Mucosa of descending colon (tissue), 3 donors: ENCODE results near the gene SMKR1. TPM values are rescaled to one million over a fixed set of nuclear protein-coding genes. Genes with fewer than 3 reads are reported as not detected.
A peak's percentile ranks its signal among the peaks of the same experiment; 100 is the strongest.

Experiments
- ATAC-seq: fragments of 200-7000 bp; cut with Tn5 transposase; one replicate; pipeline ENCODE4 v1.9.1; 2020; ENCODE audit warnings: mild to moderate bottlenecking, moderate library complexity
- DNase-seq, 3 donors: peaks; one replicate each; pipeline ENCODE4 v3.0.0-alpha.2; 2020
- H3K36me3 ChIP-seq: fragments of 200-600 bp; one replicate; pipeline ENCODE4 v1.8.0; 2021; ENCODE audit warnings: low read depth, mild to moderate bottlenecking
- H3K4me1 ChIP-seq: fragments of 200-600 bp; one replicate; pipeline ENCODE4 v1.8.0; 2021; ENCODE audit warnings: low read depth, mild to moderate bottlenecking
- H3K4me3 ChIP-seq: fragments of 200-600 bp; one replicate; pipeline ENCODE4 v1.8.0; 2021; ENCODE audit warnings: mild to moderate bottlenecking
- H3K9me3 ChIP-seq: fragments of 200-600 bp; one replicate; pipeline ENCODE4 v1.8.0; 2021; ENCODE audit warnings: mild to moderate bottlenecking
- intact Hi-C, 2 donors: fragments of 100-400 bp; cut with DNase I in 1 of 2; cut with micrococcal nuclease in 1 of 2; formaldehyde crosslinking; loops; one replicate each; pipeline versions ENCODE4 v1.11.0 to v1.11.1; 2022; cut with DNase I, micrococcal nuclease
- total RNA-seq, 3 donors: library from RNA; stranded (reverse); fragmentation: NEBNext Ultra II Directional in 2 of 3; extraction: Animal tissue kit (Norgen Biotek cat#: 25700) in 2 of 3; gene quantifications; one replicate each; pipeline versions ENCODE4 v1.2.1 to v1.2.4, GENCODE V29; 2021 to 2023
- TF ChIP-seq, protein P1 (sequence below): fragments of 200-600 bp; IDR thresholded peaks from one replicate; pipeline ENCODE4 v1.8.0; 2022; ENCODE audit warnings: antibody characterized with exemption, mild to moderate bottlenecking
- donor health status: DM: no; HTN: no; CAD: no; lungs with moderate emphysema.
- donor health status: DM: no; HTN: no; CAD: no.
- donor health status: DM: no; HTN: yes; CAD: no.

The SMKR1 gene
- total RNA-seq, 3 donors from 2014 or later: not detected

DNA sequence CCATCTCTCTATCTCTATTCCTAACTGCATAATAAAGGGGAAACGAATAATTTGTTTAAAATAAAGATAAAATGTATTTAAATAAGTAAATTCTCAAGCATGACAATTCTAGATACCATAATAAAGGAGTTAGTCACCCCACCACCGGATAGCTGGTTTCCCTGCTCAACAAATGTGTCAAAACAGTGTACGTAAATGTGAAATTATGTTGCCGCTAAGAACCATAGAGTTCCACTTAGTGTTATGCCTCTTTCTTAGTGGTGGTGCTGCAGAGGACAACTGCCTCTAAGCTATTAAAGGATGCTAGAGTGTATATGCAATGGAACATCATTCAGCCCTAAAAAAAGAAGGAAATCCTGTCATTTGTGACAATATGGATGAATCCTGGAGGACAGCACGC is 42.4 kb downstream of the SMKR1 start:
- DNase-seq: no peak
- intact Hi-C loops: no loop called here
- TF ChIP-seq, protein P1, sequence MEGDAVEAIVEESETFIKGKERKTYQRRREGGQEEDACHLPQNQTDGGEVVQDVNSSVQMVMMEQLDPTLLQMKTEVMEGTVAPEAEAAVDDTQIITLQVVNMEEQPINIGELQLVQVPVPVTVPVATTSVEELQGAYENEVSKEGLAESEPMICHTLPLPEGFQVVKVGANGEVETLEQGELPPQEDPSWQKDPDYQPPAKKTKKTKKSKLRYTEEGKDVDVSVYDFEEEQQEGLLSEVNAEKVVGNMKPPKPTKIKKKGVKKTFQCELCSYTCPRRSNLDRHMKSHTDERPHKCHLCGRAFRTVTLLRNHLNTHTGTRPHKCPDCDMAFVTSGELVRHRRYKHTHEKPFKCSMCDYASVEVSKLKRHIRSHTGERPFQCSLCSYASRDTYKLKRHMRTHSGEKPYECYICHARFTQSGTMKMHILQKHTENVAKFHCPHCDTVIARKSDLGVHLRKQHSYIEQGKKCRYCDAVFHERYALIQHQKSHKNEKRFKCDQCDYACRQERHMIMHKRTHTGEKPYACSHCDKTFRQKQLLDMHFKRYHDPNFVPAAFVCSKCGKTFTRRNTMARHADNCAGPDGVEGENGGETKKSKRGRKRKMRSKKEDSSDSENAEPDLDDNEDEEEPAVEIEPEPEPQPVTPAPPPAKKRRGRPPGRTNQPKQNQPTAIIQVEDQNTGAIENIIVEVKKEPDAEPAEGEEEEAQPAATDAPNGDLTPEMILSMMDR: no peak
- Histone ChIP-seq H3K4me3 (no peak overlapping the region), H3K36me3 (no peaks in the 10 kb centered on the region), H3K9me3 (no peaks in the 10 kb centered on the region), H3K4me1 (no peaks in the 10 kb centered on the region)
- no peak for ATAC-seq

- Histone ChIP-seq H3K9me3 (no peaks in the 10 kb centered on the region), H3K4me3 (no peak overlapping the region), H3K36me3 (no peaks in the 10 kb centered on the region), H3K4me1 (no peaks in the 10 kb centered on the region)
- TF ChIP-seq, protein P1: no peak
- intact Hi-C loops: no loop called here
- ATAC-seq: peak; percentile 61
- DNase-seq: no peak
Observed at GRCh38 chr7:129550693-129551360, 48.5 kb downstream of the SMKR1 start.

GRCh38 chr7:129553899-129554461 is 51.6 kb downstream of the SMKR1 start:
- DNase-seq: no peak
- intact Hi-C loops: no loop called here
- TF ChIP-seq, protein P1: no peak
- Histone ChIP-seq H3K4me3 (no peak overlapping the region), H3K36me3 (no peaks in the 10 kb centered on the region), H3K9me3 (no peaks in the 10 kb centered on the region), H3K4me1 (no peaks in the 10 kb centered on the region)
- ATAC-seq: no peak

GRCh38 chr7:129556607-129557133 is 54.3 kb downstream of the SMKR1 start:
- no peaks in the 10 kb centered on the region for H3K9me3 ChIP-seq
- no peak for ATAC-seq
- H3K4me1 ChIP-seq: no peaks in the 10 kb centered on the region
- no peak overlapping the region for H3K4me3 ChIP-seq
- TF ChIP-seq, protein P1: no peak
- H3K36me3 ChIP-seq: no peaks in the 10 kb centered on the region
- DNase-seq: no peak
- intact Hi-C loops: no loop called here

DNA sequence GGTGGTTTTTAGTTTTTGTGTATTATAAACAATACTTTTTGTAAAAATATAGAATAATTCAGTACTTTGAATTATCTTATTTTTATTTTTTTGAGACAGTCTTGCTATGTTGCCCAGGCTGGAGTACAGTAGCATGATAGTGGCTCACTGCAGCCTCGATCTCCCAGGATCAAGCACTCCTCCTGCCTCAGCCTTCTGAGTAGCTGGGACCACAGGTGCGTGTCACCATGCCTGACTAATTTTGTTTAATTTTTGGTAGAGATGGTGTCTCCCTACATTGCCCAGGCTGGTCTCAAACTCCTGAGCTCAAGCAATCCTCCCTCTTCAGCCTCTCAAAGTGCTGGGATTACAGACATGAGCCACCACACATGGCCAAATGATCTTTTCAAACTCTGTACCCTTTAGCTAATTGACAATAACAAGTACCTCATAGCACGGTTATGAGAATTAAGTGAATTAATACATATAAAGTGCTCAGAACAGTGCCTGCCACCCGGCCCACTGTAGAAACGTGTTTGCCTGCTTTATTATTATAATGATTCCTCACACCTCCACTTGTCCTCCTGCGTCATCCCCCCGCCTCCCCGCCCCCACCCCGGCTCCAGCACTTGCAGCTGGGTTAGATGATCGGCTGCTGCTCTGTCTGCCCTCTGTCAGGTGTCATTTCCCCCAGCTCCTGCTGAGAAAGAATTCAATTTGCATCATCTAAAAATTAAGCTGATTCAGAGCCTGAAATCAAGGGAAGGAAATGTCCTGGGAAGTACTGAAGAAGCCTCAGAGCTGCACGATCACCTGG is 55.6 kb downstream of the SMKR1 start:
- TF ChIP-seq, protein P1: no peak
- Histone ChIP-seq H3K36me3 (no peaks in the 10 kb centered on the region), H3K9me3 (no peaks in the 10 kb centered on the region), H3K4me1 (no peaks in the 10 kb centered on the region), H3K4me3 (no peak overlapping the region)
- no peak for ATAC-seq
- DNase-seq: no peak
- intact Hi-C loops: no loop called here
